Sigmoid colon (tissue), 3 donors: Measurements from ENCODE around the gene ZNF888.

Experiments
- CTCF ChIP-seq, 4 experiments: fragments of 450-650 bp in 3 of 4; fragments of 200-600 bp in 1 of 4; IDR thresholded peaks; one replicate each; pipeline ENCODE4 v1.5.1; 2016 to 2019; ENCODE audit warnings: antibody characterized with exemption in 4 of 4, mild to moderate bottlenecking in 3 of 4, moderate library complexity in 2 of 4
- POLR2A ChIP-seq, 2 donors: fragments of 450-650 bp; IDR thresholded peaks; one replicate each; pipeline ENCODE4 v1.6.1; 2016; ENCODE audit warnings: antibody characterized with exemption in 2 of 2, mild to moderate bottlenecking in 2 of 2, moderate library complexity in 2 of 2

- TF ChIP-seq CTCF (IDR thresholded peaks at IDR 0.05) (no peak), POLR2A (IDR thresholded peaks at IDR 0.05) (no peak)
Measured at GRCh38 chr19:52910648-52911047, 12.6 kb downstream of the ZNF888 start.
